ENCODE data around the gene ST7. TPM values are rescaled to one million over a fixed set of nuclear protein-coding genes. Genes with fewer than 3 reads are reported as not detected.

Gene ST7
- total and polyA plus RNA-seq, 2 of the 8 experiments (the other 6 are each of a cell fraction or from before 2014, with no cell fraction given) = 16.3 to 18.0 TPM

DNA sequence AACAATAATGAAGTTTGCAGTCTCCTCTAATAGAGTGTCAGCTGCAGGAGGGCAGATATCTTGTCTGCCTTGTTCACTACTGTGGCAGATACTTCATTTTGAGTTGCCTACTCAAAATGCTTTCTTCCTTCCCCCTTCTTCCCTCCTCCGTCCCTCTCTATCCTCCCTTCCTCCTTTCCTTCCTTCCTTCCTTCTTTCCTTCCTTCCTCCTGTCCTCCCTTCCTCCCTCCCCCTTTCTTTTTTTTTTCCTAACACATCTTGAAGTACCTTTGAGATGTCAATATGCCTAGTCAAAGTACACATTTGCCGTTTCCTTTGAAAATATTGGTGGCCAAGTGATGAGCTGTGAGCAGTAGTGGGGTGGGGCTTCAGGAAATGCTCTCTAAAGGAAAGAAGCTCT, 18.7 kb upstream of the ST7 start:
- POLR2A ChIA-PET (ENCODE audit: partially characterized antibody) = interaction anchor here (1.0 to 1.7 kb wide), 2 partner anchors 18 to 181 kb away, joined by 3 to 5 read pairs; partner anchors contain the start of gene ST7

More for the DNA sequence above, 18.7 kb upstream of the ST7 start:
- Histone ChIP-seq H3K23me2 (ENCODE audit: low read depth, low read length) (no peaks in the 10 kb centered on the region), H3K27me3 (replicated peaks in 1 of 4; ENCODE audit: control insufficient read depth in 3 of 4, extremely low read depth in 1 of 4, insufficient read depth in 3 of 4, low read length in 3 of 4) (no peaks in the 10 kb centered on the region), H2BK15ac (ENCODE audit: low read length) (no peak overlapping the region), H2BK120ac (replicated peaks; ENCODE audit: low read depth, low read length) (no peak overlapping the region), H3K4me3 (ENCODE audit: extremely low read depth in 1 of 4, insufficient read depth in 2 of 4, low read depth in 3 of 4, low read length in 4 of 4) (no peak overlapping the region), H4K20me1 (replicated peaks in 1 of 2; ENCODE audit: control insufficient read depth in 1 of 2, insufficient read depth in 2 of 2, low read length in 2 of 2) (no peaks in the 10 kb centered on the region), H3K36me3 (ENCODE audit: control insufficient read depth in 2 of 4, insufficient read depth in 4 of 4, low read length in 3 of 4) (no peaks in the 10 kb centered on the region), H2AFZ (ENCODE audit: low read length) (0 out of 2 replicates have a peak overlapping the region, but pooled peaks have one; percentile 17), H2AK5ac (ENCODE audit: low read depth, low read length) (no peak overlapping the region), H2BK20ac (ENCODE audit: low read length) (no peak overlapping the region), H3K14ac (ENCODE audit: insufficient read length) (no peak overlapping the region), H3K18ac (ENCODE audit: extremely low read depth, low read length) (no peak overlapping the region), H3K79me1 (ENCODE audit: low read depth, low read length) (no peaks in the 10 kb centered on the region), H3K9me3 (ENCODE audit: insufficient read depth in 2 of 2, low read depth in 1 of 2, low read length in 1 of 2) (no peaks in the 10 kb centered on the region), H4K91ac (replicated peaks; ENCODE audit: insufficient read length, low read length) (no peak overlapping the region), H3K23ac (ENCODE audit: insufficient read length) (no peak overlapping the region), H2BK5ac (ENCODE audit: low read depth, low read length) (no peak overlapping the region), H3K56ac (replicated peaks; ENCODE audit: insufficient read length, low read depth, low read length) (no peak overlapping the region), H4K5ac (ENCODE audit: insufficient read length, low read depth, low read length) (no peak overlapping the region), H3K4me2 (ENCODE audit: insufficient read depth in 1 of 2, low read depth in 2 of 2, low read length in 2 of 2) (no peak overlapping the region), H3K4ac (replicated peaks; ENCODE audit: insufficient read length, low read depth, low read length) (no peak overlapping the region), H3K9ac (replicated peaks in 1 of 4; ENCODE audit: extremely low read depth in 1 of 4, low read depth in 3 of 4, low read length in 3 of 4) (no peak overlapping the region), H3K27ac (ENCODE audit: low read depth, low read length) (no peak overlapping the region), H2BK12ac (ENCODE audit: low read depth, low read length) (no peak overlapping the region), H3K79me2 (ENCODE audit: control insufficient read depth in 1 of 2, insufficient read depth in 2 of 2, low read length in 2 of 2) (no peaks in the 10 kb centered on the region), H3K4me1 (replicated peaks in 1 of 4; ENCODE audit: control insufficient read depth in 3 of 4, insufficient read depth in 4 of 4, low read length in 3 of 4) (no peaks in the 10 kb centered on the region), H4K8ac (ENCODE audit: extremely low read depth, insufficient read depth, low read length) (no peak overlapping the region)
- TF ChIP-seq GABPA (IDR thresholded peaks at IDR 0.05; ENCODE audit: borderline replicate concordance, insufficient read depth, low read length) = no peak
- no peak for TF ChIP-seq NRF1 (IDR thresholded peaks at IDR 0.05; ENCODE audit: low read depth, low read length)
- no peak for TF ChIP-seq POLR2AphosphoS5 (IDR thresholded peaks at IDR 0.05; ENCODE audit: low read depth, low read length)
- TF ChIP-seq E2F6 (IDR thresholded peaks at IDR 0.05) = no peak
- TF ChIP-seq RAD21 (IDR thresholded peaks at IDR 0.05 in 1 of 2, conservative IDR thresholded peaks at IDR 0.05 in 1 of 2; ENCODE audit: low read depth in 2 of 2, low read length in 2 of 2) = no peak
- no peak for TF ChIP-seq CEBPB (IDR thresholded peaks at IDR 0.05; ENCODE audit: low read depth, low read length)
- no peak for TF ChIP-seq YY1 (IDR thresholded peaks at IDR 0.05; ENCODE audit: low read depth, low read length)
- WGBS, 2 experiments (ENCODE audit: extremely low coverage in 1 of 2, insufficient coverage in 1 of 2, insufficient read length in 1 of 2, insufficient replicate concordance in 2 of 2, low coverage in 1 of 2, low lambda C conversion rate in 2 of 2, missing lambda C conversion rate in 1 of 2) = 74% methylated on average over 2 of the region's 2 CpGs; no CpG with 5 or more reads in 1 of the 2 experiments
- no peak for FAIRE-seq
- CTCF ChIA-PET (ENCODE audit: partially characterized antibody) = interaction anchor here (0.7 to 1.9 kb wide), 2 partner anchors 21 to 22 kb away, joined by 3 to 5 read pairs; no protein-coding TSS in a partner anchor
- DNase-seq (ENCODE audit: low read depth in 1 of 2, low spot score in 2 of 2) = no peak

Data from H1 (cell line).